ENCODE results near the gene RASAL2.

DNA sequence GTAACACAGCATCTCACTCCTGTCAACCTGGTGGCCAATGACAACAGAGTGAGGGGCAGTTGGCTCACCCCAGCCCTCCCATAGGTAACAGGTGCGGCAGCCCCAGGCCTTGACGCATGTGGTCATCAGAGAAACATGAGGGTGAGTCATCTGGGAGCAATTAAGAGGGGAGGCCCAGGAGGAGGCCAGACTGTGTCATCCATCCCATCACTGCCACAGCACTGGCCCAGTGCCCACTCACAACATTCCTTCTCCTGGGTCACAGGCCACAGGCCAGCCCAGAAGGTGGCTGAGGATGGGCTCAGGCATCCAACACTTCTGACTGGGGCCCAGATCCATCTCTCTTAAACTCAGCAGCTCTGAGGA, 436.1 kb downstream of the RASAL2 start:
- TF ChIP-seq, protein P1, sequence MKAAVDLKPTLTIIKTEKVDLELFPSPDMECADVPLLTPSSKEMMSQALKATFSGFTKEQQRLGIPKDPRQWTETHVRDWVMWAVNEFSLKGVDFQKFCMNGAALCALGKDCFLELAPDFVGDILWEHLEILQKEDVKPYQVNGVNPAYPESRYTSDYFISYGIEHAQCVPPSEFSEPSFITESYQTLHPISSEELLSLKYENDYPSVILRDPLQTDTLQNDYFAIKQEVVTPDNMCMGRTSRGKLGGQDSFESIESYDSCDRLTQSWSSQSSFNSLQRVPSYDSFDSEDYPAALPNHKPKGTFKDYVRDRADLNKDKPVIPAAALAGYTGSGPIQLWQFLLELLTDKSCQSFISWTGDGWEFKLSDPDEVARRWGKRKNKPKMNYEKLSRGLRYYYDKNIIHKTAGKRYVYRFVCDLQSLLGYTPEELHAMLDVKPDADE (CRISPR knock-in tag; IDR thresholded peaks at IDR 0.05): no peak
- TF ChIP-seq SRSF4 (IDR thresholded peaks at IDR 0.05; ENCODE audit: low read depth, low read length, poor library complexity, severe bottlenecking) (no peak), KDM3A (CRISPR knock-in tag; IDR thresholded peaks at IDR 0.05; ENCODE audit: low read depth) (no peak), CREB1 (IDR thresholded peaks at IDR 0.05) (no peak), CREB1 (CRISPR knock-in tag; IDR thresholded peaks at IDR 0.05) (no peak), ELF3 (CRISPR knock-in tag; IDR thresholded peaks at IDR 0.05) (no peak), POLR2AphosphoS5 (IDR thresholded peaks at IDR 0.05; ENCODE audit: low read depth, low read length) (no peak), NFRKB (IDR thresholded peaks at IDR 0.05) (no peak), MIXL1 (CRISPR knock-in tag; IDR thresholded peaks at IDR 0.05) (no peak), KAT7 (CRISPR knock-in tag; IDR thresholded peaks at IDR 0.05; ENCODE audit: borderline replicate concordance) (no peak), KDM5A (IDR thresholded peaks at IDR 0.05; ENCODE audit: borderline replicate concordance, low read length) (no peak), ZNF564 (CRISPR knock-in tag; IDR thresholded peaks at IDR 0.05) (no peak)
- TF ChIP-seq, protein P2, sequence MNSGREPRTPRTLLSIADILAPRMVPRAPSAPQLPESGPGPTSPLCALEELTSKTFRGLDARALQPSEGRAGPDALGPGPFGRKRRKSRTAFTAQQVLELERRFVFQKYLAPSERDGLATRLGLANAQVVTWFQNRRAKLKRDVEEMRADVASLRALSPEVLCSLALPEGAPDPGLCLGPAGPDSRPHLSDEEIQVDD (CRISPR knock-in tag; IDR thresholded peaks at IDR 0.05; ENCODE audit: borderline replicate concordance): no peak
- TF ChIP-seq, protein P3, sequence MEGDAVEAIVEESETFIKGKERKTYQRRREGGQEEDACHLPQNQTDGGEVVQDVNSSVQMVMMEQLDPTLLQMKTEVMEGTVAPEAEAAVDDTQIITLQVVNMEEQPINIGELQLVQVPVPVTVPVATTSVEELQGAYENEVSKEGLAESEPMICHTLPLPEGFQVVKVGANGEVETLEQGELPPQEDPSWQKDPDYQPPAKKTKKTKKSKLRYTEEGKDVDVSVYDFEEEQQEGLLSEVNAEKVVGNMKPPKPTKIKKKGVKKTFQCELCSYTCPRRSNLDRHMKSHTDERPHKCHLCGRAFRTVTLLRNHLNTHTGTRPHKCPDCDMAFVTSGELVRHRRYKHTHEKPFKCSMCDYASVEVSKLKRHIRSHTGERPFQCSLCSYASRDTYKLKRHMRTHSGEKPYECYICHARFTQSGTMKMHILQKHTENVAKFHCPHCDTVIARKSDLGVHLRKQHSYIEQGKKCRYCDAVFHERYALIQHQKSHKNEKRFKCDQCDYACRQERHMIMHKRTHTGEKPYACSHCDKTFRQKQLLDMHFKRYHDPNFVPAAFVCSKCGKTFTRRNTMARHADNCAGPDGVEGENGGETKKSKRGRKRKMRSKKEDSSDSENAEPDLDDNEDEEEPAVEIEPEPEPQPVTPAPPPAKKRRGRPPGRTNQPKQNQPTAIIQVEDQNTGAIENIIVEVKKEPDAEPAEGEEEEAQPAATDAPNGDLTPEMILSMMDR (CRISPR knock-in tag; IDR thresholded peaks at IDR 0.05): no peak

Measured in HepG2 (cell line).